HG02571 (cell line): ENCODE results near the gene LAMC1.
"Not testable (repeated sequence)": the region's sequence is repeated elsewhere in the genome, so short reads cannot be mapped to it uniquely, and the experiment has no call there.

Source experiments
- ATAC-seq: cut with Tn5 transposase; IDR thresholded peaks from one replicate; pipeline ENCODE4 v1.9.1; 2021; ENCODE audit warnings: mild to moderate bottlenecking, moderate library complexity; ENCODE audit not compliant: unreplicated experiment

The LAMC1 gene

DNA sequence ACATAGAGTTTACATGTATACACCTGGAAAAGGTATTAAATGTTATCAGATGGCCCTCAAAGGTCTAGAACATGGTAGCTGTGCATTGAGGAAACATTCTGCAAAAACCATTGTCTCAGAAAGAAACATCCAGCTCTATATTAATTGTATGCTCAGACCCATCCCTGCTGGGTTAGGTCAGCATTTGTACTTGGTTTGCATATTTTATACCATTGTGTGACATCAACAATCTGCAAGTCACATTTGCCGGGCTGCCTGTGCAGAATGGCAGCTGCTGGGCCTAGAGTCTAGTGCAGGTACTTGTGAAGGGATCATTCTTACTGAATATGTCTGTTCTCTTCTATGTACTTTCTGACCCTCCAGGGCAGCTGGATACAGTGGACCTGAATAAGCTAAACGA is 119.0 kb downstream of the LAMC1 start:
- ATAC-seq: no peak

DNA sequence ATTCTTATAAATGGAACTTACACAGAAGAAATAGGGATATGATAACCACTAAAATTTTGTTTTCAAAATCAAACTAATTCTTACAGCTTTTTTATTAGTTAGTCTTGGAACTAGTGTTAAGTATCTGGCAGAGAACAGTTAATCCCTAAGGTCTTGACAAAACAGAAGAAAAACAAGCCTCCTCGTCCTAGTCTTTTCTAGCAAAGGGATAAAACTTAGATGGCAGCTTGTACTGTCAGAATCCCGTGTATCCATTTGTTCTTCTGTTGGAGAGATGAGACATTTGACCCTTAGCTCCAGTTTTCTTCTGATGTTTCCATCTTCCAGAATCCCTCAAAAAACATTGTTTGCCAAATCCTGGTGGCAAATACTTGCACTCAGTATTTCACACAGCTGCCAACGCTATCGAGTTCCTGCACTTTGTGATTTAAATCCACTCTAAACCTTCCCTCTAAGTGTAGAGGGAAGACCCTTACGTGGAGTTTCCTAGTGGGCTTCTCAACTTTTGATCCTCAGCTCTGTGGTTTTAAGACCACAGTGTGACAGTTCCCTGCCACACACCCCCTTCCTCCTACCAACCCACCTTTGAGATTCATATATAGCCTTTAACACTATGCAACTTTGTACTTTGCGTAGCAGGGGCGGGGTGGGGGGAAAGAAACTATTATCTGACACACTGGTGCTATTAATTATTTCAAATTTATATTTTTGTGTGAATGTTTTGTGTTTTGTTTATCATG is 120.5 kb downstream of the LAMC1 start:
- ATAC-seq: no peak

DNA sequence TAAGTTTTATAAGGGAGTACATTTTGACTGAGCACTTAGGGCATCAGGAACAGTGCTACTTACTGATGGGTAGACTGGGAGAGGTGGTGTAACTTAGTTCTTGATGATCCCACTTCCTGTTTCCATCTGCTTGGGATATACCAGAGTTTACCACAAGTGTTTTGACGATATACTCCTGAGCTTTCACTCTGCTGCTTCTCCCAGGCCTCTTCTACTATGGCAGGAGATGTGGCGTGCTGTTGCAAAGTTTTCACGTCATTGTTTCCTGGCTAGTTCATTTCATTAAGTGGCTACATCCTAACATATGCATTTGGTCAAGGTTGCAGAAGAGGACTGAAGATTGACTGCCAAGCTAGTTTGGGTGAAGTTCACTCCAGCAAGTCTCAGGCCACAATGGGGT is 121.5 kb downstream of the LAMC1 start:
- ATAC-seq: no peak

DNA sequence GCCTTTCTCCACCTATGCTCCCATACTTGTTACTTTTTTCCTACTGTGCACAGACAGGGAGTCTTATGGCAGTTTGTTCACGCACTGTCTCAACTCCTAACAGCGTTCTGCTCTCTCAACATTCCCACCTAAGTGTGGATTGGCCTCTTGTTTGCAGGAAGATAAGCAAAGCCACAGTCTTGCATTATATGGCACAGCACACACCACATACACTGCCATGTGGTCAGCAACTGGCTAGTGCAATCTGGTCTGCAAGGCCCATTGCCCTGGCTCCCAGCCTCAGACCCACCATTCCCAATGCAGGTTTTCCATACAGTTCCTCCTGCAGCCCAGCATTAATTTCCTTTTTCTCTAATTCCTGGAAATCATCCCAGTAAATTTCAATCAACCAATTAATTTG is 124.5 kb downstream of the LAMC1 start:
- ATAC-seq: no peak

GRCh38 chr1:183148599-183148998 is 125.4 kb downstream of the LAMC1 start:
- ATAC-seq: no peak

DNA sequence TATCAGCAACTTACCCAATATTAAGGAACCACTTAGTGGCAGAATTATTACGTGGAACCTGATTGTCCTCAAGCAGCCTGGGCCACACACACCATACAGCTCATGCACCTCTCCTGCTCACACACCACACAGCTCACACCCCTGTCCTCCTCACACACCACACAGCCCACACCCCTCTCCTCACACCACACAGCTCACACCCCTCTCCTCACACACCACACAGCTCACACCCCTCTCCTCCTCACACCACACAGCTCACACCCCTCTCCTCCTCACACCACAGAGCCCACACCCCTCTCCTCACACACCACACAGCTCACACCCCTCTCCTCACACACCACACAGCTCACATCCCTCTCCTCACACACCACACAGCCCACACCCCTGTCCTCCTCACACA is 126.1 kb downstream of the LAMC1 start:
- no peak for ATAC-seq

GRCh38 chr1:183150032-183150431 is 126.8 kb downstream of the LAMC1 start:
- ATAC-seq: not testable (repeated sequence)

DNA sequence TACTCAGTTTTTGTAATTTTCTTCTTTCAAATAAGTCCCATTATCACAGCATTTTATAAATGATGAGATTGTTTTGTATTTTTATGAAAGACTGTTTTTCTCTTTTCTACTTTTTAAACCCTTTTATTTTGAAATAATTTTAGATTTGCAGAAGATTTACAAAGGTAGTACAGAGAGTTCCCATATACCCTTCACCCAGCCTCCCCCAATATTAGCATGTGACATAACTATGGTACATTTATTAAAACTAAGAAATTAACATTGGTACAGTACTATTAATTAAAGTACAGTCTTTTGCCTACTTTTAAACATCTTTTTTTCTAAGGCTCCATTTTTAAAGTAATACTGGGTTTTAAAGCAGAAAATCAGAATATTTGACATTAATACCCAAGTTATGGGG is 127.2 kb downstream of the LAMC1 start:
- ATAC-seq: no peak

DNA sequence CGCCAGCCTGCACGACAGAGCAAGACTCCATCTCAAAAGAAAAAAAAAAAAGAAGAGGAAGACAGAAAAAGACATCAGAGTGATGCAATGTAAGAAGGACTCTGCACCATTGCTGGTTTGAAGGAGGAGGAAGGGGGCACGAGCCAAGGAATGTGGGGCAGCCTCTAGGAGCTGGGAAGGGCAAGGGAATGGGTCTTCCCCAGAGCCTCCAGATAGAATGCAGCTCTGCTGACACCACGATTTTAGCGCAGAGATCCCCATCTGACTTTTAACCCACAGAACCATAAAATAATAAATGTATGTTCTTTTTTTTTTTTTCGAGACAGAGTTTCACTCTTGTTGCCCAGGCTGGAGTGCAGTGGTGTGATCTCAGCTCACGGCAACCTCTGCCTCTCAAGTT is 129.0 kb downstream of the LAMC1 start:
- no peak for ATAC-seq

- no peak for ATAC-seq
Measured at GRCh38 chr1:183155939-183156338, 132.7 kb downstream of the LAMC1 start.

DNA sequence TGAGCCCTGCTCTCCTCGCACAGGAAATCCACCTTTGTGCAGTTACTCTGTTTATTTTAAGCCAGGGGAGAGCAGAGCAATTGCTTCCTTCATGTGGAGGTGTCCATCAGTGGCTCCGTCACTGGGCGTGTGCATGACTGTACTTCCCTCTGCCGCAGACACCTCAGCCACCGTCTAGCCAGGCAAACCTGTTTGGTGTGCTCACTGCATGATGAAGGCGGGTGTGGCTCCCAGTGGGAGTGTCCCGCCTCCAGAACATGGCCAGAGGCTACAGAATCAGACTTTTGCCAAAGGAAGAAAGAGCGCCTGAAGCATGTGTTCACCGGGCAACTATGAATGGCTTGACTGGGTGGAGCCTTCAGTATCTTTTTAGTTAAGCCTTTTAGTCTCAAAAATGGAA is 136.7 kb downstream of the LAMC1 start:
- ATAC-seq: no peak

- ATAC-seq: no peak
Measured at GRCh38 chr1:183161391-183161790, 138.2 kb downstream of the LAMC1 start.

DNA sequence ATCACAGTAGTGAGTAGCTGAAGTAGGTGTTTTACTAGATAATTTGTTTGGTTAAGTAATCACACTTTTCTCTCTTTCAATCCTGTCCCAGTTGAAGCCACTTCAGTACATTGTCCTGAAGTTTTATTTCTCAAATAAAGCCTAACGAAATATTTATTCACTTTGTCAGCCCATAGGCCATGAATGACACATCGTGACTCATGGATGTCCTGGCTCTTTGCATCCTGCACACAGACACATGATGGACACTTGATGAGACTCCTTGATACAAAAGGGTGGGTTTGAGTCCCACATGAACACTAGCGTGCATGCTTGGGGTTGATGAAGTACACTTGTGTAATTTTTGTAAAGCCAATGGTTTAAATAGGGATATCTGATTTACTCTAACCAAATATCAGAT is 140.1 kb downstream of the LAMC1 start:
- no peak for ATAC-seq

DNA sequence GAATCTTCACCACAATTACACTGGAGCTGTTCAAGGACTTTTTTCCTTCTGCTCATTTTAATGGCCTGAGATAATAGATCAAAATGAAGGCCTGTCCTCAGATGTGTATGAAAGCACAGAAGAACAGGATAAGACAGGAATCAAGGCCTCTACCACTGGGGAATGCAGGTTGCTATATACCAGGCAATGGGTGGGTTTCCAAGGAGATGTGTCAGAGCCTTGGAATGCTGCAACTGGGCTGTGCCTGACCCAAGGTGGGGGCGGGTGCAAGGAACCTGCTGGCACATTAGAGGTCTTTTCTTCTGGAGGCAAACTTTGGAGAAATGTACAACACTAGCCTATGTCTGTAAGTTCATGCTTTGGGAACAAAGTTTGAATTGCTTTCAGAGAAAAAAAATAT is 141.1 kb downstream of the LAMC1 start:
- no peak for ATAC-seq

DNA sequence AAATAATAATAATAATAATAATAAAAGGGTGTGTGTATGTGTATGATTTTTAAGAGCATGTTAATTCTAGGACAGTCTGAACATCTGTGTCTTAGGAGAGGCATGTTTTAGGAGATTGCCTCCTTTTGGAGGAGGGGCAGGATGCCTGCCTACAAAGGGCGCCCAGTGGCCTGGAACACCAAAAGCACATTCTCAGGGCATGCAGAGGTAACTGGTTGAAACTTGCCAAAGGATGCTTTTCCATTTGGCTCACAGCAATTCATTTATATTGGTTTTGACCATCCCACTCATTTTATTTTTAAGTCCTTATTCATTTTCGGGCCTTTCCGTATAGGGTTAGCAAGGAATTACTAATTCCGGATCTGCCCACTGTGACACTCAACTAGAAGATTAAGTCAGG is 141.7 kb downstream of the LAMC1 start:
- no peak for ATAC-seq

GRCh38 chr1:183165456-183165855 is 142.2 kb downstream of the LAMC1 start:
- no peak for ATAC-seq

- ATAC-seq: no peak
Measured at GRCh38 chr1:183166454-183166853, 143.2 kb downstream of the LAMC1 start.

DNA sequence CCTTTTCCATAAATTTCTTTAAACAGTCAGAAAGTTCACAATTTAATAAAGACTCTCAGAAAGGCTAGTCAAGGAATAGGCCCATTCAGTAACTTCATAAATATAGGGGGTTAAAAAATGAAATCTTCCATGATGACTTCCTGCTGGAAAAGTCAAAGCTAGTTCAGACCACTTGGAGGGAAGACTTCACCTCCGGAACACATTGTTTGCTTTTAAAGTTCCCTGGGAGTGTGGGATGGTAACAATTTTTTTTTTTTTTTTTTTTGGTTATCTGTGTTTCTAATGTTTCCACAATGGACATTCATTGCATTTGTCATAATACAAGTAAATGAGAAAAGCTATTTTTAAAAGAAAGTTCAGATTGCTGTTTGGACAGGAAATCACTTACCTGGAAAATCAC is 144.5 kb downstream of the LAMC1 start:
- no peak for ATAC-seq

GRCh38 chr1:183168308-183168707 is 145.1 kb downstream of the LAMC1 start:
- no peak for ATAC-seq

- ATAC-seq: no peak
Measured at GRCh38 chr1:183173828-183174227, 150.6 kb downstream of the LAMC1 start.

GRCh38 chr1:183175631-183176030 is 152.4 kb downstream of the LAMC1 start:
- no peak for ATAC-seq

GRCh38 chr1:183178545-183178944 is 155.3 kb downstream of the LAMC1 start:
- no peak for ATAC-seq

DNA sequence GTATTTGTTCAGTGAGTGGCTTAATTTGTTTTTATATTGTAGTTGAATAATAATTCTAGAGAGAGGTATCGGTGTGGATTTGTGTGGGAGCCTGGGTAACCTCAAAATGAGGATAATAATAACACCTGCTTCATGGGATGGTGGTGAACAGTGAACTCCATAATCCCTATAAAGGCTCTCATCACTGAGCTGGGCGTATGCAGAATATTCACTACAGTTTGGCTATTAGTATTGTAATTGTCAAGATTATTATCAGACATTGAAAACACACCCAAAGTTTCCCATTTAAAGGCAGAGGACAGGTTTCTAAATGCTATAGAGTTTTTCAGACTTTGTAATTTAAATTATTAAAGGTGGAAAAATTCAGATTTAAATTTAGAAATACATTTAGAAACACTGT is 155.8 kb downstream of the LAMC1 start:
- no peak for ATAC-seq
